SK-N-SH (cell line): ENCODE measurements around the gene NFKB1. TPM values are rescaled to one million over a fixed set of nuclear protein-coding genes. Genes with fewer than 3 reads are reported as not detected.

Experiments
- CTCF ChIA-PET: fragments of 300-600, 350-600 bp; formaldehyde crosslinking; extraction: SDS; loops from one replicate; lab custom pipeline; 2021; lab: Yijun Ruan, JAX
- POLR2A ChIA-PET: fragments of 350-600 bp; sonication (Branson Sonifier 250); formaldehyde crosslinking; extraction: SDS; loops from one replicate; lab custom pipeline; 2020; ENCODE audit warnings: antibody characterized with exemption, inconsistent platforms; lab: Yijun Ruan, JAX
- DNase-seq: peaks from one replicate; pipeline ENCODE4 v3.0.0; 2012
- H2AFZ ChIP-seq: fragments of 200-600 bp; sonication (generic); 2 replicates; pipeline ENCODE4 v1.8.1; 2016; ENCODE audit warnings: antibody characterized with exemption, mild to moderate bottlenecking, low read depth
- H3F3A ChIP-seq: fragments of 200-600 bp; sonication (generic); replicated peaks from 2 replicates; pipeline ENCODE3; 2016; ENCODE audit warnings: antibody characterized with exemption, mild to moderate bottlenecking; ENCODE audit not compliant: insufficient read depth
- H3K27ac ChIP-seq, 2 experiments: fragments of 200-500 bp in 1 of 2; fragments of 200-600 bp in 1 of 2; sonication (Bioruptor generic) in 1 of 2; sonication (generic), shearing (Covaris generic) in 1 of 2; 2 replicates each; pipeline versions ENCODE4 v1.5.1 to v1.6.1; 2014 to 2016; ENCODE audit warnings: low read depth in 2 of 2, inconsistent platforms in 1 of 2, low read length in 1 of 2, mild to moderate bottlenecking in 1 of 2, mixed read lengths in 1 of 2
- H3K27me3 ChIP-seq: fragments of 200-600 bp; sonication (generic), shearing (Covaris generic); 2 replicates; pipeline ENCODE4 v1.6.1; 2016; ENCODE audit warnings: mixed run types; ENCODE audit not compliant: insufficient read depth
- H3K36me3 ChIP-seq, 2 experiments: fragments of 200-500 bp in 1 of 2; fragments of 200-600 bp in 1 of 2; sonication (Bioruptor generic) in 1 of 2; sonication (generic) in 1 of 2; replicated peaks in 1 of 2; 2 replicates each; pipeline versions ENCODE3 to v1.5.1; 2014 to 2016; ENCODE audit warnings: low read length in 1 of 2, mild to moderate bottlenecking in 1 of 2; ENCODE audit not compliant: insufficient read depth in 2 of 2, control insufficient read depth in 1 of 2
- H3K4me1 ChIP-seq, 2 experiments: fragments of 200-500 bp in 1 of 2; fragments of 200-600 bp in 1 of 2; sonication (Bioruptor generic) in 1 of 2; sonication (generic), shearing (Covaris generic) in 1 of 2; 2 replicates each; pipeline versions ENCODE4 v1.5.1 to v1.6.1; 2014 to 2016; ENCODE audit warnings: low read depth in 1 of 2, low read length in 1 of 2, mixed run types in 1 of 2; ENCODE audit not compliant: insufficient read depth in 2 of 2, control insufficient read depth in 1 of 2
- H3K4me2 ChIP-seq: fragments of 200-600 bp; sonication (generic), shearing (Covaris generic); 2 replicates; pipeline ENCODE4 v1.6.1; 2017; ENCODE audit warnings: mixed run types
- H3K4me3 ChIP-seq, 2 experiments: fragments of 200-500 bp in 1 of 2; fragments of 200-600 bp in 1 of 2; sonication (Bioruptor generic) in 1 of 2; sonication (generic), shearing (Covaris generic) in 1 of 2; 2 replicates each; pipeline versions ENCODE4 v1.5.1 to v1.8.1; 2014 to 2016; ENCODE audit warnings: low read depth in 2 of 2, inconsistent platforms in 1 of 2, low read length in 1 of 2, mild to moderate bottlenecking in 1 of 2, mixed read lengths in 1 of 2, moderate library complexity in 1 of 2
- H3K79me2 ChIP-seq: fragments of 200-600 bp; sonication (generic); 2 replicates; pipeline ENCODE4 v1.8.1; 2017; ENCODE audit warnings: mild to moderate bottlenecking; ENCODE audit not compliant: insufficient read depth
- H3K9ac ChIP-seq: fragments of 200-600 bp; sonication (generic); 2 replicates; pipeline ENCODE4 v1.6.1; 2017; ENCODE audit warnings: mixed run types
- H3K9me2 ChIP-seq: fragments of 200-600 bp; sonication (generic); 2 replicates; pipeline ENCODE4 v1.6.1; 2017; ENCODE audit warnings: mixed run types
- H3K9me3 ChIP-seq: fragments of 200-600 bp; sonication (generic); 2 replicates; pipeline ENCODE4 v1.6.1; 2017; ENCODE audit warnings: mixed run types, mild to moderate bottlenecking, moderate library complexity
- H4K20me1 ChIP-seq: fragments of 200-600 bp; sonication (generic); 2 replicates; pipeline ENCODE4 v1.6.1; 2017; ENCODE audit warnings: mild to moderate bottlenecking, mixed run types; ENCODE audit not compliant: insufficient read depth
- CHD2 ChIP-seq: fragments of 150-350 bp; IDR thresholded peaks from 2 replicates; pipeline ENCODE4 v1.6.1; 2018; ENCODE audit warnings: low read length; ENCODE audit not compliant: partially characterized antibody
- ELF1 ChIP-seq: IDR thresholded peaks from 2 replicates; pipeline ENCODE4 v1.4.0; 2012
- FOSL2 ChIP-seq: IDR thresholded peaks from 2 replicates; pipeline ENCODE4 v1.4.0; 2012; ENCODE audit warnings: low read depth, mild to moderate bottlenecking, moderate library complexity, borderline replicate concordance
- FOXJ3 ChIP-seq: sonication (generic); formaldehyde crosslinking; IDR thresholded peaks from 2 replicates; pipeline ENCODE4 v1.5.1; 2020; ENCODE audit warnings: mild to moderate bottlenecking, missing genetic modification reagents
- GABPA ChIP-seq: IDR thresholded peaks from 2 replicates; pipeline ENCODE4 v1.4.0; 2012; ENCODE audit warnings: low read depth, mild to moderate bottlenecking
- GATA2 ChIP-seq: sonication (generic); formaldehyde crosslinking; IDR thresholded peaks from 2 replicates; pipeline ENCODE4 v1.5.0; 2020; ENCODE audit warnings: mild to moderate bottlenecking, missing genetic modification reagents
- IRF3 ChIP-seq: fragments of 150-350 bp; IDR thresholded peaks from 2 replicates; pipeline ENCODE4 v1.6.1; 2016; ENCODE audit warnings: mild to moderate bottlenecking, low read depth, low read length
- JUND ChIP-seq: IDR thresholded peaks from 2 replicates; pipeline ENCODE4 v1.4.0; 2012
- NFIC ChIP-seq: IDR thresholded peaks from 2 replicates; pipeline ENCODE4 v1.4.0; 2012; ENCODE audit warnings: borderline replicate concordance
- POLR2AphosphoS5 ChIP-seq: IDR thresholded peaks from 2 replicates; pipeline ENCODE4 v1.6.1; 2012; ENCODE audit warnings: low read depth, low read length
- RCOR1 ChIP-seq: fragments of 150-350 bp; IDR thresholded peaks from 2 replicates; pipeline ENCODE4 v1.6.1; 2017; ENCODE audit warnings: antibody characterized with exemption, low read length
- RFX5 ChIP-seq: IDR thresholded peaks from 2 replicates; pipeline ENCODE4 v1.6.1; 2012; ENCODE audit warnings: mild to moderate bottlenecking, improper control_type of control experiment, low read length
- SIN3A ChIP-seq: IDR thresholded peaks from 2 replicates; pipeline ENCODE4 v1.6.1; 2012; ENCODE audit warnings: low read depth, mild to moderate bottlenecking, low read length, moderate library complexity, borderline replicate concordance
- SMC3 ChIP-seq: IDR thresholded peaks from 2 replicates; pipeline ENCODE4 v1.6.1; 2012; ENCODE audit warnings: low read depth, low read length, improper control_type of control experiment
- TEAD4 ChIP-seq: IDR thresholded peaks from 2 replicates; pipeline ENCODE4 v1.4.0; 2012; ENCODE audit warnings: mild to moderate bottlenecking, borderline replicate concordance; ENCODE audit not compliant: insufficient read depth
- YY1 ChIP-seq: IDR thresholded peaks from 2 replicates; pipeline ENCODE4 v1.4.0; 2012; ENCODE audit warnings: low read depth, mild to moderate bottlenecking
- WGBS: methylation state at CpG from one replicate; pipeline ENCODE4 v1.1.6; 2017; ENCODE audit warnings: low lambda C conversion rate; 5-methylcytosine and 5-hydroxymethylcytosine counted together
- polyA plus RNA-seq, 3 experiments: library from polyadenylated mRNA; depleted of rRNA; stranded (reverse); fragments of >200 nt; gene quantifications; 2 replicates each; pipeline ENCODE4 v1.2.3, GENCODE V29; 2012
- TF ChIP-seq, protein P1 (sequence below): IDR thresholded peaks from 2 replicates; pipeline ENCODE4 v1.4.0; 2012; ENCODE audit warnings: low read depth, borderline replicate concordance
- TF ChIP-seq, protein P2 (sequence below): IDR thresholded peaks from 2 replicates; pipeline ENCODE4; 2012
- TF ChIP-seq, protein P3 (sequence below): IDR thresholded peaks from 2 replicates; pipeline ENCODE4 v1.6.1; 2012; ENCODE audit warnings: mild to moderate bottlenecking, low read depth, low read length, moderate library complexity

The NFKB1 gene
- polyA plus RNA-seq, 1 of the 3 experiments (the other 2 are of a cell fraction): 14.1 TPM

- TF ChIP-seq, protein P1, sequence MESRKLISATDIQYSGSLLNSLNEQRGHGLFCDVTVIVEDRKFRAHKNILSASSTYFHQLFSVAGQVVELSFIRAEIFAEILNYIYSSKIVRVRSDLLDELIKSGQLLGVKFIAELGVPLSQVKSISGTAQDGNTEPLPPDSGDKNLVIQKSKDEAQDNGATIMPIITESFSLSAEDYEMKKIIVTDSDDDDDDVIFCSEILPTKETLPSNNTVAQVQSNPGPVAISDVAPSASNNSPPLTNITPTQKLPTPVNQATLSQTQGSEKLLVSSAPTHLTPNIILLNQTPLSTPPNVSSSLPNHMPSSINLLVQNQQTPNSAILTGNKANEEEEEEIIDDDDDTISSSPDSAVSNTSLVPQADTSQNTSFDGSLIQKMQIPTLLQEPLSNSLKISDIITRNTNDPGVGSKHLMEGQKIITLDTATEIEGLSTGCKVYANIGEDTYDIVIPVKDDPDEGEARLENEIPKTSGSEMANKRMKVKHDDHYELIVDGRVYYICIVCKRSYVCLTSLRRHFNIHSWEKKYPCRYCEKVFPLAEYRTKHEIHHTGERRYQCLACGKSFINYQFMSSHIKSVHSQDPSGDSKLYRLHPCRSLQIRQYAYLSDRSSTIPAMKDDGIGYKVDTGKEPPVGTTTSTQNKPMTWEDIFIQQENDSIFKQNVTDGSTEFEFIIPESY: no peak
- TF ChIP-seq TEAD4: no peak
- no peak for TF ChIP-seq GABPA
- TF ChIP-seq IRF3: no peak
- TF ChIP-seq, protein P2, sequence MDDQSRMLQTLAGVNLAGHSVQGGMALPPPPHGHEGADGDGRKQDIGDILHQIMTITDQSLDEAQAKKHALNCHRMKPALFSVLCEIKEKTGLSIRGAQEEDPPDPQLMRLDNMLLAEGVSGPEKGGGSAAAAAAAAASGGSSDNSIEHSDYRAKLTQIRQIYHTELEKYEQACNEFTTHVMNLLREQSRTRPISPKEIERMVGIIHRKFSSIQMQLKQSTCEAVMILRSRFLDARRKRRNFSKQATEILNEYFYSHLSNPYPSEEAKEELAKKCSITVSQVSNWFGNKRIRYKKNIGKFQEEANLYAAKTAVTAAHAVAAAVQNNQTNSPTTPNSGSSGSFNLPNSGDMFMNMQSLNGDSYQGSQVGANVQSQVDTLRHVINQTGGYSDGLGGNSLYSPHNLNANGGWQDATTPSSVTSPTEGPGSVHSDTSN: no peak
- no peak for TF ChIP-seq RCOR1
- TF ChIP-seq, all 33 proteins: peak for 0
Observed at GRCh38 chr4:102585329-102585728, 84.2 kb downstream of the NFKB1 start (continued).

DNA sequence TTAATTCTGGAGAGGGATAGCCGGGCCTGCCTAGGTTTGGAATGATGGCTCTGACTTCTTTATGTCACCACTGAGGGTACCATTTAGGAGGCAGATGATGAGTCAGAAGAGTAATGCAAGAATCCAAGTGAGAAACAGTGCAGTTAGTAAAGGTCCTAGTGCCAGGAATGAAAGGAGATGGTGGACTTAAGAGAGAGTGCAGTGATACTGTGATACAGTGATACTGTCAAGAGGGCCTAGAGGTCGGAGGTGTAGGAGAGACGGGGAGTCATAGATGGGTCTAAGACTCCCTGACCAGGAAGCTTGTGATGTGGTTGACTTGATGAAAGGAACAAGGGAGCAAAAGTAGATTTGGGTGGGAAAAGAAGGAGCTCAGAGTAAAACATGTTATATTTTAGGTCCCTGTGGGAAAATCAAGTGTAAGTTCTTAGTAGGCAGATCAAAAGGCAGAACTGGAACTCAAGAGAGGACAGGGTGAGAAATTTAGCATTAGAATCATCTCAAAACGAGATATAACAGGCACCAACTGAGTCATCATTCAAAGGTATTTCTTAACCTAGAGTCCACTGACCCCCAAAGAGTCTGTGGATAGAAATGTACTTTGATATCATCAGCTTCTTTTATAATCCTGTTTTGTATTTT lies 85.0 kb downstream of the NFKB1 start:
- 96% methylated on average over 4 of the region's 4 CpGs for WGBS
- Histone ChIP-seq H3K4me1 (no peaks in the 10 kb centered on the region), H3F3A (no peaks in the 10 kb centered on the region), H2AFZ (no peak overlapping the region), H3K4me3 (no peak overlapping the region), H3K9ac (no peak overlapping the region), H3K4me2 (no peak overlapping the region), H3K9me3 (no peaks in the 10 kb centered on the region), H3K79me2 (no peaks in the 10 kb centered on the region), H3K27me3 (no peaks in the 10 kb centered on the region), H3K36me3 (peaks cover 46 to 75% of the 10 kb centered on the region in 2 experiments), H4K20me1 (no peaks in the 10 kb centered on the region), H3K9me2 (no peaks in the 10 kb centered on the region), H3K27ac (no peak overlapping the region)
- DNase-seq: no peak
- ChIA-PET POLR2A (no interaction called here), CTCF (interaction anchor here (1.0 kb wide), 1 partner anchor 20 kb away, joined by 3 read pairs; no protein-coding TSS in a partner anchor)
- TF ChIP-seq TEAD4 (no peak), JUND (no peak), CHD2 (no peak), IRF3 (no peak), YY1 (no peak), FOXJ3 (CRISPR knock-in tag) (no peak), SIN3A (no peak), FOSL2 (no peak), SMC3 (no peak), NFIC (no peak), GATA2 (CRISPR knock-in tag) (no peak), RFX5 (no peak), GABPA (no peak), POLR2AphosphoS5 (no peak), ELF1 (no peak)
- TF ChIP-seq, protein P3, sequence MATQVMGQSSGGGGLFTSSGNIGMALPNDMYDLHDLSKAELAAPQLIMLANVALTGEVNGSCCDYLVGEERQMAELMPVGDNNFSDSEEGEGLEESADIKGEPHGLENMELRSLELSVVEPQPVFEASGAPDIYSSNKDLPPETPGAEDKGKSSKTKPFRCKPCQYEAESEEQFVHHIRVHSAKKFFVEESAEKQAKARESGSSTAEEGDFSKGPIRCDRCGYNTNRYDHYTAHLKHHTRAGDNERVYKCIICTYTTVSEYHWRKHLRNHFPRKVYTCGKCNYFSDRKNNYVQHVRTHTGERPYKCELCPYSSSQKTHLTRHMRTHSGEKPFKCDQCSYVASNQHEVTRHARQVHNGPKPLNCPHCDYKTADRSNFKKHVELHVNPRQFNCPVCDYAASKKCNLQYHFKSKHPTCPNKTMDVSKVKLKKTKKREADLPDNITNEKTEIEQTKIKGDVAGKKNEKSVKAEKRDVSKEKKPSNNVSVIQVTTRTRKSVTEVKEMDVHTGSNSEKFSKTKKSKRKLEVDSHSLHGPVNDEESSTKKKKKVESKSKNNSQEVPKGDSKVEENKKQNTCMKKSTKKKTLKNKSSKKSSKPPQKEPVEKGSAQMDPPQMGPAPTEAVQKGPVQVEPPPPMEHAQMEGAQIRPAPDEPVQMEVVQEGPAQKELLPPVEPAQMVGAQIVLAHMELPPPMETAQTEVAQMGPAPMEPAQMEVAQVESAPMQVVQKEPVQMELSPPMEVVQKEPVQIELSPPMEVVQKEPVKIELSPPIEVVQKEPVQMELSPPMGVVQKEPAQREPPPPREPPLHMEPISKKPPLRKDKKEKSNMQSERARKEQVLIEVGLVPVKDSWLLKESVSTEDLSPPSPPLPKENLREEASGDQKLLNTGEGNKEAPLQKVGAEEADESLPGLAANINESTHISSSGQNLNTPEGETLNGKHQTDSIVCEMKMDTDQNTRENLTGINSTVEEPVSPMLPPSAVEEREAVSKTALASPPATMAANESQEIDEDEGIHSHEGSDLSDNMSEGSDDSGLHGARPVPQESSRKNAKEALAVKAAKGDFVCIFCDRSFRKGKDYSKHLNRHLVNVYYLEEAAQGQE: no peak
- TF ChIP-seq, protein P1: no peak
